Trophoblast cell (in vitro differentiated cells and primary cell): Measurements from ENCODE around the gene AIM2.
A peak's percentile ranks its signal among the peaks of the same experiment; 100 is the strongest.

ENCODE experiments used
- DNase-seq, 2 donors: peaks; one replicate each; pipeline ENCODE4 v3.0.0-alpha.2; 2016
- H2AFZ ChIP-seq: 2 replicates; pipeline ENCODE4 v1.6.1; 2013; ENCODE audit warnings: low read length, moderate library complexity, mild to moderate bottlenecking; ENCODE audit not compliant: insufficient read depth, poor library complexity
- H2AK5ac ChIP-seq: 2 replicates; pipeline ENCODE4 v1.6.1; 2013; ENCODE audit warnings: mild to moderate bottlenecking, low read length
- H2BK120ac ChIP-seq: 2 replicates; pipeline ENCODE4 v1.6.1; 2013; ENCODE audit warnings: low read length, mild to moderate bottlenecking, moderate library complexity; ENCODE audit not compliant: insufficient read depth, poor library complexity
- H2BK12ac ChIP-seq: 2 replicates; pipeline ENCODE4 v1.6.1; 2013; ENCODE audit warnings: mild to moderate bottlenecking, low read length, moderate library complexity
- H2BK5ac ChIP-seq: 2 replicates; pipeline ENCODE4 v1.6.1; 2013; ENCODE audit warnings: low read length, low read depth, moderate library complexity, mild to moderate bottlenecking; ENCODE audit not compliant: poor library complexity
- H3K14ac ChIP-seq: 2 replicates; pipeline ENCODE4 v1.6.1; 2013; ENCODE audit warnings: mild to moderate bottlenecking, low read length
- H3K18ac ChIP-seq: 2 replicates; pipeline ENCODE4 v1.6.1; 2013; ENCODE audit warnings: mild to moderate bottlenecking, low read length
- H3K23ac ChIP-seq: 2 replicates; pipeline ENCODE4 v1.6.1; 2013; ENCODE audit warnings: low read length
- H3K27ac ChIP-seq: 2 replicates; pipeline ENCODE4 v1.5.1; 2013; ENCODE audit warnings: low read depth, mild to moderate bottlenecking, inconsistent platforms, low read length, moderate library complexity
- H3K27me3 ChIP-seq: 2 replicates; pipeline ENCODE4 v1.6.1; 2013; ENCODE audit warnings: inconsistent platforms, mild to moderate bottlenecking, low read length, moderate library complexity; ENCODE audit not compliant: insufficient read depth
- H3K36me3 ChIP-seq, 2 experiments: 1 replicate in 1 of 2; 2 replicates in 1 of 2; pipeline ENCODE4 v1.6.1; 2013; ENCODE audit warnings: low read length in 2 of 2, mild to moderate bottlenecking in 2 of 2, moderate library complexity in 1 of 2; ENCODE audit not compliant: insufficient read depth in 2 of 2, control insufficient read depth in 1 of 2
- H3K4ac ChIP-seq: 2 replicates; pipeline ENCODE4 v1.6.1; 2013; ENCODE audit warnings: low read depth, mild to moderate bottlenecking, low read length, moderate library complexity
- H3K4me1 ChIP-seq, 2 experiments: 1 replicate in 1 of 2; 2 replicates in 1 of 2; pipeline ENCODE4 v1.6.1; 2013; ENCODE audit warnings: low read length in 2 of 2, mild to moderate bottlenecking in 2 of 2, moderate library complexity in 1 of 2; ENCODE audit not compliant: insufficient read depth in 2 of 2, control insufficient read depth in 1 of 2
- H3K4me2 ChIP-seq: 2 replicates; pipeline ENCODE4 v1.6.1; 2013; ENCODE audit warnings: inconsistent platforms, mild to moderate bottlenecking, low read length, moderate library complexity
- H3K4me3 ChIP-seq: 2 replicates; pipeline ENCODE4 v1.5.1; 2013; ENCODE audit warnings: mild to moderate bottlenecking, low read depth, low read length, inconsistent platforms
- H3K79me1 ChIP-seq: one replicate; pipeline ENCODE4 v1.6.1; 2013; ENCODE audit warnings: low read length
- H3K79me2 ChIP-seq: 2 replicates; pipeline ENCODE4 v1.6.1; 2013; ENCODE audit warnings: low read length, mild to moderate bottlenecking; ENCODE audit not compliant: control insufficient read depth, insufficient read depth, poor library complexity
- H3K9ac ChIP-seq: 2 replicates; pipeline ENCODE4 v1.6.1; 2013; ENCODE audit warnings: mild to moderate bottlenecking, low read length
- H3K9me3 ChIP-seq: 2 replicates; pipeline ENCODE4 v1.6.1; 2013; ENCODE audit warnings: low read depth, mild to moderate bottlenecking, control low read depth, inconsistent platforms, low read length; ENCODE audit not compliant: insufficient read depth
- H4K12ac ChIP-seq: 2 replicates; pipeline ENCODE4 v1.6.1; 2013; ENCODE audit warnings: low read depth, mild to moderate bottlenecking, low read length, moderate library complexity
- H4K8ac ChIP-seq: 2 replicates; pipeline ENCODE4 v1.6.1; 2013; ENCODE audit warnings: low read depth, mild to moderate bottlenecking, low read length, moderate library complexity
- H4K91ac ChIP-seq: one replicate; pipeline ENCODE4 v1.6.1; 2013; ENCODE audit warnings: low read depth, mild to moderate bottlenecking, low read length, moderate library complexity
- WGBS: extraction: QIAGEN DNeasy Blood & Tissue Kit; methylation state at CpG from one replicate; pipeline ENCODE4 v1.1.7; 2013; ENCODE audit warnings: missing lambda C conversion rate; ENCODE audit not compliant: insufficient read length, insufficient coverage; ENCODE audit errors: extremely low coverage; 5-methylcytosine and 5-hydroxymethylcytosine counted together

AIM2 gene

GRCh38 chr1:159090286-159091179 is 14.0 kb upstream of the AIM2 start:
- Histone ChIP-seq H3K23ac (no peak overlapping the region), H2BK12ac (no peak overlapping the region), H3K79me2 (no peaks in the 10 kb centered on the region), H4K91ac (no peak overlapping the region), H3K27ac (no peak overlapping the region), H3K18ac (no peak overlapping the region), H3K27me3 (no peaks in the 10 kb centered on the region), H4K12ac (no peak overlapping the region), H3K4ac (no peak overlapping the region), H2BK120ac (no peak overlapping the region), H3K4me1 (no peaks in the 10 kb centered on the region), H2AK5ac (no peak overlapping the region), H2AFZ (no peak overlapping the region), H3K4me3 (no peak overlapping the region), H3K36me3 (no peaks in the 10 kb centered on the region), H2BK5ac (no peak overlapping the region), H3K79me1 (no peaks in the 10 kb centered on the region), H4K8ac (no peak overlapping the region), H3K9ac (no peak overlapping the region), H3K14ac (no peak overlapping the region), H3K9me3 (no peaks in the 10 kb centered on the region), H3K4me2 (no peak overlapping the region)
- DNase-seq = no peak
- WGBS = no CpG with 5 or more reads among the region's 4 CpGs

DNA sequence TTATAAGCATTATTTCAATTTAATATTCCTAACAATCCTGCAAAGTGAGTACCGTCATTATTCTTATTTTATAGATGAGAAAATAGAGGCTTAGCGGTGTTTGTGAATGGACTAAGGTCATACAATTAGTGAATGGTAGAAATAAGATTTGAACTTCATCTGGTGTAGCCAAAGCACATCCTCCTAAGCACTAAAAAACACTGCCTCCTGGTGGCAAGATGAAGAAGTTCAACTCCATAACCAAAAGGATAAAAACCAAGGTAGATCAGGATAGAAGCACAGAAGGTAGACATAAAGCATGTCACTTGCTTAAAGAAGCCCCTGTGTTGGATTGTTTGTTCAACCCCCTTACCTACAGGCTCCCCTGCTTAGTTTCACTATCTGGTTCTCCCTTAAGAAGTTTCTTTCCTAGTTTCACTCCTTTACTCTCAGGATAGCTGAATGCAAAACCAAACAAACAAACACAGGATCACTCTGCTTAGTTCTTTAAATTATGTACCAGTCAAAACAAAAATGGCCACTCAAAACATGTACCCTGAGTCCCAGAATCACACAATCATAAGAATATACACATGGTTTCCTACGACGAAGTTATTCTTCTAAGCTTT is 12.7 kb upstream of the AIM2 start:
- H3K4me3 ChIP-seq = no peak overlapping the region
- no peak overlapping the region for H4K8ac ChIP-seq
- H3K14ac ChIP-seq = no peak overlapping the region
- WGBS = no CpG with 5 or more reads among the region's 4 CpGs
- no peak overlapping the region for H2AK5ac ChIP-seq
- no peak overlapping the region for H3K4ac ChIP-seq
- no peaks in the 10 kb centered on the region for H3K79me2 ChIP-seq
- DNase-seq = no peak
- no peak overlapping the region for H4K12ac ChIP-seq
- no peak overlapping the region for H4K91ac ChIP-seq
- H3K36me3 ChIP-seq = no peaks in the 10 kb centered on the region
- no peak overlapping the region for H2AFZ ChIP-seq
- H3K79me1 ChIP-seq = no peaks in the 10 kb centered on the region
- H3K9me3 ChIP-seq = no peaks in the 10 kb centered on the region
- no peak overlapping the region for H3K9ac ChIP-seq
- H3K27me3 ChIP-seq = no peaks in the 10 kb centered on the region
- no peak overlapping the region for H3K23ac ChIP-seq
- H3K27ac ChIP-seq = no peak overlapping the region
- H2BK5ac ChIP-seq = no peak overlapping the region
- no peak overlapping the region for H3K4me2 ChIP-seq
- H2BK120ac ChIP-seq = no peak overlapping the region
- H3K18ac ChIP-seq = no peak overlapping the region
- H3K4me1 ChIP-seq = no peaks in the 10 kb centered on the region
- no peak overlapping the region for H2BK12ac ChIP-seq

DNA sequence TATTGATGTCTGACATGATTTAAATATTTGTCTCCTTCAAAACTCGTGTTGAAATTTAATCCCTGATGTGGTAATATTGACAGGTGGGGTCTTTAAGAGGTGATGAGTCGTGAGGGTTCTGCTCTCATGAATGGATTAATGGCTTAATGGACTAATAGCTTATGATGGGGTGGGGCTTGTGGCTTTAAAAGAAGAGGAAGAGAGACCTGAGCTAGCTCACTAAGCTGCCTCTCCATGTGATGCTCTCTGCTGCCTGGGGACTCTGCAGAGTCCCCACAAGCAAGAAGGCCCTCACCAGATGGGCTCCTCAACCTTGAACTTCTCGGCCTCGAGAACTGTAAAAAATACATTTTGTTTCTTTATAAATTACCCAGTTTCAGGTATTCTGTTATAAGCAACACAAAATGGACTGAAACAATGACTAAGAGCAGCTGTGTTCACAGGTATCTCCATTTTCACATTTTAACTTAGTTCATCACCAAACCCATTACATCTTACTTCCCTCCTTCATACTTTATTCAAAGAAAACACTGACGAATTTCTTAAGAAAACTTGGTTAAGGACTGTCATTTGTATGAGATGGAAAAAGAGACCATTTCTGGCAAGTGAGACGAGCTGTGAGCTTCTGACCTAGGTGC is 12.1 kb upstream of the AIM2 start:
- Histone ChIP-seq H3K4me2 (no peak overlapping the region), H3K27ac (no peak overlapping the region), H3K14ac (no peak overlapping the region), H3K4me3 (no peak overlapping the region), H3K79me2 (no peaks in the 10 kb centered on the region), H4K8ac (no peak overlapping the region), H3K79me1 (no peaks in the 10 kb centered on the region), H2BK5ac (no peak overlapping the region), H3K9me3 (no peaks in the 10 kb centered on the region), H2BK120ac (no peak overlapping the region), H3K18ac (no peak overlapping the region), H4K12ac (no peak overlapping the region), H3K4ac (no peak overlapping the region), H3K9ac (no peak overlapping the region), H4K91ac (no peak overlapping the region), H2AFZ (no peak overlapping the region), H3K36me3 (no peaks in the 10 kb centered on the region), H3K23ac (no peak overlapping the region), H3K4me1 (no peaks in the 10 kb centered on the region), H3K27me3 (no peaks in the 10 kb centered on the region), H2BK12ac (no peak overlapping the region), H2AK5ac (no peak overlapping the region)
- DNase-seq = no peak
- 100% methylated on average over 1 of the region's 6 CpGs for WGBS

DNA sequence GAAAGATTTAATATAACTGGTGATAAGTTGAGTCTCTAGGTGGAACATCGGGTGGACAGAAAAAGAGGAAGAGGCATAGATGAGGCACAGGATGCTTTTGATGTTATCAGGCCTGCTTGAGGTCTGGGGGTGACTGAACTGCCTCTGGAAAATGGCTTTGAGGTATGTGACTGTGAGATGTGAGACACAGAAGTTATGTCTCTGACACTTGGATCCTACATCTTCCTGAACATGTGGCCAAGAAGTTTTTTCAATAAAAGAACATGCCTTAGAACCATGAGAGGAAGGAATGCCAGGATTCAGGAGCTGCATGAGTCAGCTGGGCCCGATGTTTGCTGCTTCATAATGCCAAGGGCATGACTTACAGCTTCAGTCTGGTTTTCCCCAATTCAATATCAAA is 11.5 kb upstream of the AIM2 start:
- no peak overlapping the region for H3K18ac ChIP-seq
- H4K12ac ChIP-seq = no peak overlapping the region
- no peak overlapping the region for H3K14ac ChIP-seq
- H3K36me3 ChIP-seq = no peaks in the 10 kb centered on the region
- no peak overlapping the region for H4K8ac ChIP-seq
- H3K27me3 ChIP-seq = no peaks in the 10 kb centered on the region
- H3K9me3 ChIP-seq = no peaks in the 10 kb centered on the region
- no peak overlapping the region for H3K4me2 ChIP-seq
- H2BK5ac ChIP-seq = no peak overlapping the region
- H4K91ac ChIP-seq = no peak overlapping the region
- H2AFZ ChIP-seq = no peak overlapping the region
- no peak overlapping the region for H3K4ac ChIP-seq
- no peaks in the 10 kb centered on the region for H3K4me1 ChIP-seq
- H2AK5ac ChIP-seq = no peak overlapping the region
- no peak overlapping the region for H3K4me3 ChIP-seq
- no peaks in the 10 kb centered on the region for H3K79me2 ChIP-seq
- peak in 1 of 2 donors; percentile 7 for DNase-seq
- H3K9ac ChIP-seq = no peak overlapping the region
- no peak overlapping the region for H2BK120ac ChIP-seq
- H3K23ac ChIP-seq = no peak overlapping the region
- no peak overlapping the region for H2BK12ac ChIP-seq
- WGBS = no CpG with 5 or more reads among the region's 2 CpGs
- no peak overlapping the region for H3K27ac ChIP-seq
- H3K79me1 ChIP-seq = no peaks in the 10 kb centered on the region
